Measurements from ENCODE around the gene DHCR7.

Gene DHCR7

DNA sequence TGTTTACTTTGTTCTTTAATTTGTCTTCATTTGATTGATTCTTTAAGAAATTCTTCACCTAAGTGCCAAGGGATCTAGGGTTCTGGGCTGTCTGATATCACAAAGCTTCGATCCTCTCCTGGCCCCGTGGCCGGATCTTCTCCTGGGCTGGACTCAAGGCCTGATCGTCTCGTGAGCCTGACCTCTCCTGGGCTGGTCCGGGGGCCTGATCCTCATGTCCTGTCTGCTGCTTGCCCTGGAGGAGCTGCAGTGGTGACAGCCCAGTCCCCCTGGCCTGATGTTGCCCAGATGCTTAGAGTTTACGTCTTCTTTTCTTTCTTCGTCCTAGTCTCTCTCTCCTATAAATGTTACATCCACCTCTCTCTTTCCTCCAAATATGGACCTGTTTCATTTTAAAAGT, 8.1 kb upstream of the DHCR7 start:
- no peak for DNase-seq

DNA sequence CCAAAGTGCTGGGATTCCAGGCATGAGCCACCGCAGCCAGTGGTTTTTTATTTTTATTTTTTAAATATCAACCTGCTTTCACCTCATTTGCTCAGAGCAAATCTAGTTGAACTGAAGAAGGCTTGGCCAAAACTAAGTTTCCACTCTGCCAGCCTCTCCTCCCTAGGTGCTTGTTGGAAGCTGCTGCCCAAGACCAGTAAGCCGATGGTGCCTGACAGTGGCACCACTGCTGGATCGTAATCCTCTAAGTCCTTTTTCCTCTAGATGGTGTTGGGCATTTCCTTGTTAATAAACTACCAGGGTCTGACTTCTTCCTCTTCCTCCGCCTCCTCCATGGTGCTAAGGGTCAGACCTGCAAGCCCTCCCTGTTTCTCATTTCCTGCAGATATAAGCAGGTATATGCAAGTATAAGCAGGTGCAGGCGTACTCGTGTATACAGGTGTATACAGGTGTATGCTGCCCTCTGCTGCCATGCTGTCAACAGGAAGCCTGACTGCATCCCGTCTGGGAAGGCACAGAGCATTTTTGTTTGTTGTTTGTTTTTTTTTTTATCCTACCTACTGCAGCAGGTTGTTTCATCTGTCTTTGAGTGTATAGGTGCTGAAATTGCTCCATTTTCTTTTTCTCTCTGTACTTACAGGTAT, 6.4 kb upstream of the DHCR7 start:
- DNase-seq, result no peak

DNA sequence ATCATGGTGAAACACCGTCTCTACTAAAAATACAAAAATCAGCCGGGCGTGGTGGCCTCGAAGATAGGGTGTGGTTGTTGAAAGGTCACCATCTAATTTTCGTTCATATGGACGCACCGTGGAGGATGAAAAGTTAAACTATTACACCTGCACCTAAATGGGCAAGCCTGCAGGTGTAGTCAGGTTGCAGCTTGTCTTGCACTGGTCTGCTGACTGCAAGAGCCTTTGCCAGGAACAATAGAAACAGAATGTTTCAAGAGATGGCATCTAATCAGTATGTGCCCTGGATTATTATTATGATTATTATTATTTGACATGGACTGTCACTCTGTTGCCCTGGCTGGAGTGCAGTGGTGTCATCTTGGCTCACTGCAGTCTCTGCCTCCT, 5.7 kb upstream of the DHCR7 start:
- DNase-seq, result no peak

DNA sequence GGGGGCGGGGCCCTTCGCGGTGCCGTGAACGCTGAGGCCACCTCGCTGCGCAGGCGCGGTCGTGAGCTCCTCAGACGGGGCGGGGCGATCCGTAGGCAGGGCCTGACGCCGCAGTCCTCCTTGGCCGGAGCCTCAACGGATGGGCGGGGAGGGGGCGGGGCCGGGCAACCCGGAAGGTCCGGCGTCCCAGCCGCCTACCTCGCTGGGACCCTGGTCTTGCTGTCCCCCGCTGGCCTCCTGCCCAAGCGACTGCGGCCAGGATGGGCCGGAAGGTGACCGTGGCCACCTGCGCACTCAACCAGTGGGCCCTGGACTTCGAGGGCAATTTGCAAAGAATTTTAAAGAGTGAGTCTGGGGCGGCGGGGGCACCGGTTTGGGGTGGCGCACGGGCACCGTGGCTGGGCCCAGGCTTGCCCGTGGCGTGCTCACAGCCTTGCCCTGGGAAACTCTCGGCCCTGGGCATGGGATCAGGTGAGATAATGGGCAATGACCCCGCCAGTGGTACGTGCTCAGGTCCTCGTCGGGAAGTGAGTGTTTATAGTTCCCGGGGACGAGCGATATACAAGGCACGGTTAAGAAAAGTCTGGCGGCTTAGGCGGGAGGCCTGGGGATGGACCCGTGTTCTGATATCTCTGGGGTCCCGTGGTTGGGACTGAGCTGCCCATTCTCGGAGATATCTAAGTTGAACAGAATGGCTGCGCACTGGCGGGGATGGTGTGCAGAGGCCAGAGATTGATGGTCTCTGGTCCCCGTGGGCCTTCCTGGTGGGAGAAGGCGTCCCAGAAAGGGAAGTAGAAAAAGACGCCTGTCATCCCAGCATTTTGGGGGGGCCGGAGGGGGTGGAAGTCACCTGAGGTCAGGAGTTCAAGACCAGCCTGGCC, 5.1 kb upstream of the DHCR7 start, which contains the start of gene NADSYN1:
Gene NADSYN1 (plus strand): TSS at position 167 of the 881 bp plus-strand sequence. CDS start 94 bp downstream, at position 261.
- DNase-seq, result peak; percentile 96

DNA sequence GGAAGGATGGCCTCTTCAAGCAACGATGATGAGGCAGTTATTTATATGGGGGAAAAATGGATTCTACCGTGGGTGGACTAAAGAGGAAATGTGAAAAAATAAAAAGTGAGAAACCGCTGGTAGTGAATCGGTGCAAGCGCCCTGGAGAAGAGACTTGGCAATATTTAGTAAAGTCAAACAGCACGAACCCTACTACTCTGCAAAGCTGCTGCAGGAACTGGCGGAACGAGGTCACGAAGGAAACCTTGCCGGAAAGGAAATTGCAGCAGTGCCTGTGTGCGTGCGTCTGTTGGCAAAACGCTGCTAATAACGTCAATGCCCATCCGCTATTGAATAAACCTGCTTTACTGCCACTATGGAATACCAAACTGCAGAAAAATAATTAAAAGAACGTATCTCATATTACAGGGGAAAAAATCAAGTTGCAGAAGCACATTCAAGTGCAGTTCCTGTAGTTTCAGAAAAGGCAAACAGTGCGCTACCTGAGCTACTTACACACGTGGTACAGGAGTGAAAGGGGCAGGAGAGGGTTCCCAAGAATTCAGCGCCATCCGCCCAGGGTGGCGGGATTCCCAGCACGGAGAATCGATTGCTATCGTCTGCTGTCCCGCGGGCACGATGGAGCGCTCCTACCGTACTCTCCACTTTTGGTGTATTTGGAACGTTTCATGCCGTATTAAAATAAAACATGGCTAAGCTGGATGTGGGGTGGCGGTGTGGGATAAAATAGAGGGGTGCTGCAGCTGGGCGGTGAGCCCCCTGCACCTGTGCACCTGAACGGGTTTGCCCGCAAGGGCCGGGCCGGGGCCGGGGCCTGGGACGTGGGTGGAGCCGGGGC, 4.2 kb upstream of the DHCR7 start:
- DNase-seq, result peak; percentile 39

DNA sequence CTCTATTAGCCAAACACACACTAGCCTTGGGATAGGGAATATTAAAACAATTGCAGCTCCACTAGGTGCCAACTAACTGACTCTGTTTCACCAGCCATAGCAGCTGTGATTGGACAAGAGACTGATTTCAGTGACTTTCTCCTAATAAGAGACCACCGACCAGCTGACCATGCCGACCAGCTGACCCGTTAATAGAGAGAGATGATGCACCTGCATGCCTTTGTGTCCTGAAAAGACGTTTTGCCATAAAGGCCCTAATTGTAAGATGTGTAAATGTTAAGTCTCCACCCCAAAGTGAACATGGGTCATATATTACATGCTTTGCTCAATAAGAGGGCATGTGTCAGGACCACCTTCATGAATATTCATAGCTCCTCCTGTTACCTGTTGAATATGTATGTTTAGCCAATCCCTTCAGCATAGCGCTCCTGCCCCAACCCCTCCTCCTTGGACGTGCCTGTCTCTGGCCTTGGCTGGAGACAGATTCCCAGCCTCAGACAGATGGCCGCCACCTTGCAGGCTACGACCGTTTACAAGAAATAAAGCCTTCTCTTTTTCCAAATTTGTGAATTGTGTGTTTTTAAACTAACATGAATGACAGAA, 3.5 kb upstream of the DHCR7 start:
- no peak for DNase-seq

DNA sequence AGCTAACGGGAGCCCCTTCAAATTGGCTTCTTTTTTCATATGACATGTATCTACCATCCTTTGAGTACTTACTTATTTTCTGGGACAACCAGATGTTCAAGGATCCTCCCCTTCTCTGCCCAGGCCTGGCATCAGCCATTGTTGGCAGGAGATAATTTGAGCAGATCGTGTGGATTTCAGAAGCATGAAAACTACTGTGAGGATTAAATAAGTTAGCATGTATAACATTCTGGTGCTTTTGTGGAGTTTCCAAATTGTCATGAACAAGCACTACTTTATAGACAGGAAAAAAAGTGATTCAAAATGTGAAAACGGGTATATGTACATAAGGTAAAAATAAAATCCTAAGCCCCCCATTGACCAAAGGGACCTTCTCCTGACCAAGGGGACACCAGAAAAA, 2.7 kb upstream of the DHCR7 start:
- no peak for DNase-seq

DNA sequence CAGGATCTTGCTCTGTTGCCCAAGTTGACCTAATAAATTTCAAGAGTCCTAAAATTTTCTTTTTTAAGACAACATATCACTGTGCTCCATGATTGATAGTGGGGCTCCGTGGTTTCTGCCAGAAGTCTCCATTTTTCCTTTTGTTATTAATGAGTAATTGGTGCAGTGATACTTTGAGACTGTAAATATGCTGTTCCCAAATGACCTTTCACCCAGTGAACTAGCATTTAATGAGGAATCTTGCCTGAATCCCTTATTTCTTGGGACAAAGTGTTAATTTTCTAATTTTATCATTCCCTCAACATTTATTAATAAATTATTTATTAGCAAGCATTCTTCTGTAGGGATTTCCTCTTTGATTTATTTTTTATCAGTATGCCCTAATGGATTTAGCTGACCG, 2.3 kb upstream of the DHCR7 start:
- no peak for DNase-seq

DNA sequence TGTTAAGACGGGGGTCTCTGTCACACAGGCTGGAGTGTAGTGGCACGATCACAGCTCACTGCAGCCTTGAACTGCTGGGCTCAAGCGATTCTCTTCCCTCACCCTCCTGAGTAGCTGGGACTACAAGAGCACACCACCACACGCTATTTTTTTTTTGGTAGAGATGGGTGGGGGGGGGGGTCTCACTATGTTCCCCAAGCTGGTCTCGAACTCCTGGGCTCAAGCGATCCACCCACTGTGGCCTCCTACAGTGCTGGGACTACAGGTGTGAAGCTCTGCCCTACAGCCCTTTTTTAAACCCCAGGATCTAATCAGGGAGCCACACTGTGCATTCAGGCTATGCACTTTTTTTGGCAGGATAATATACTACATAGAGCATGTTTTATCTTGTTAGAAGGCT, 1.4 kb upstream of the DHCR7 start:
- DNase-seq, result no peak

DNA sequence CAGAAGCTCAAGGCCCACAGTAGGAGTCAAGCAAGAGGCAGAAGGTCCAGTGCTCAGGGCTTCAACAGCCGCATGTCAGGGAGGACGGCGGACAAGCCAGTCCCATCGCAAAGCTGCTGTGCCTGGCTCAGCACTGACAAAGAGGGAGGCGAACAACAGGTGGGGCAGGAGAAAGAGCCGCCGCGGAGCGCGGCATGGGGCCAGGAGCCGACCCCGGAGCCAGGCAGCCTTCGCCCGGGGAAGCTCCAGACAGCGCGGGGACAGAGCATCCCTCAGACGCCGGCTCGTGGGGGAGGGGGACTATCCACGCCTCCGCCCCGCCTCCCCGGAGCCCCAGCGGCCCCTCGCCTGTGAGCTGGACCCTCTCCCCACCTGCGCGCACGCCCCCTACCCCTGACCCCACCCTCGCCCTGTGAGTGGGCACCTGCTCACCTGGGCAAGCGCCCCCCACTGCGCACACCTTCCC, 369 bp downstream of the DHCR7 start:
- no peak for DNase-seq

DNA sequence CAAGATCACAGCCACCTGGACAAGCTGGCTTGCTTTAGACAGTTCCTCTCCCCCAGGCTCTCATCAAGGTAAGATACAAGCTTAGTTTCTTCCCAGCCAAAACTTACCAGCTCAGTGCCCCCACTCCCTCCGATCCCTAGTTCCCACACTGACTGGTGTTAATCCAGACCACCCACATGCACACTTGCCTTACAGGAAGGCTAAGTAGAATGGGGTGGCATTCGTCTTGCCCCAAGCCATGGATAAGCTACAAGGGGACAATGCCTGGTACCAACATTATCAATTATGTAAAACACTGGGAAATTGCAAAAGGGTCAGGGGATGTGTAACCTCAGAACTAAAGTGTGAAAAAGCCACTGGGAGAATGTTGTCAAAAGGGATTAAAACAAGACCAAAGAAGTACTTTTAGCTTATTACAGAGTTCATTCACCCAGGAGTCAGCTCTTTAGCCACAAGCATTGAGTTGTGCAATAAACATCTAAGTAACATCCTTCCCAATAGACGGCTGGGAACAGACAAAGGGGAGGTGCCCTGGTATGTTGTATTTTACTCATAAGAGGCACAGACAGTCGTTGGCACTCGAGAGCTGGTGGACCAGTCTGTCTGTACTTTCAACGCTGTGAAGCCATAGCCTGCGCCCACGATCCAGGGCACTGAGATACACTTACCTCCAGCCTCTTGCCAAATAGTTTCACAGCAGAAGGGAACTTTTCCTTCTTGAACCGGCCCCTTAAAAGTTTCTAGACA, 1.1 kb downstream of the DHCR7 start:
- no peak for DNase-seq

DNA sequence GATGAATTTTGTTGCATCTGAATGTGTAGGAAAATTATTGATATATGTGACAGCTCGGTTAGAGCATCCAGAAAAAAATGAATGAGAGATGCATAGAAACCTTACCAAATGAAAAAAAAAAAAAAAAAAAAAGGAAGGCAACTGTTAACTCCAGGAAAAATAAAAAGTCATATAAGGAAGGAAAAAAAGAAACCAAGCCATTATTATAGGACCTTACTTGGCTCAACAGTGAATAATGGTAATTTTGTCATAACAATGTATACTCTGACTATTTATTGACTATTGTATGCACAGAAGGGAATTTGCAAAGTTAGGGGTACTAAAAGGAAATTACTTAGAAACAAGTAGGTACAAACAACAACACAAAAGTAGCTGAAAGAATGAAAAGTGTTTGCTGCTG, 2.0 kb downstream of the DHCR7 start:
- DNase-seq, result no peak

DNA sequence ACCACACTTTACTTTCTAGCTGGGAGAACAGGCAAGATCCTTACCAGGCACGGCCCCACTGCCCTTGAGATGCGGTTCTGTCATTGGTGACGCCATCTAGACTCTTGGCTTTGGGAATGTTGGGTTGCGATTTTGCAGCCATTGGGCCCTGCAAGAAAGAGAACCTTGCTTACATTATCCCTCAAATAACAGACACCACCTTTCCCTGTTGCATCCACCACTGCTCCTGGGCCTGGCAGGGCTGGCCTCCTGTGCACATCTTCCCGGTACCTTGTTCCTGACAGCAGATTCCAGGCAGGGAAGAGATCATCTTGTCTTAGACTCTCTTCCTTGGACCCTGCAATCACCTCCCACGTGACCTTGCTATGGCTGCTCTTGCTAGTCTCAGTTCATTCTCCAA, 3.4 kb downstream of the DHCR7 start:
- DNase-seq, result no peak

DNA sequence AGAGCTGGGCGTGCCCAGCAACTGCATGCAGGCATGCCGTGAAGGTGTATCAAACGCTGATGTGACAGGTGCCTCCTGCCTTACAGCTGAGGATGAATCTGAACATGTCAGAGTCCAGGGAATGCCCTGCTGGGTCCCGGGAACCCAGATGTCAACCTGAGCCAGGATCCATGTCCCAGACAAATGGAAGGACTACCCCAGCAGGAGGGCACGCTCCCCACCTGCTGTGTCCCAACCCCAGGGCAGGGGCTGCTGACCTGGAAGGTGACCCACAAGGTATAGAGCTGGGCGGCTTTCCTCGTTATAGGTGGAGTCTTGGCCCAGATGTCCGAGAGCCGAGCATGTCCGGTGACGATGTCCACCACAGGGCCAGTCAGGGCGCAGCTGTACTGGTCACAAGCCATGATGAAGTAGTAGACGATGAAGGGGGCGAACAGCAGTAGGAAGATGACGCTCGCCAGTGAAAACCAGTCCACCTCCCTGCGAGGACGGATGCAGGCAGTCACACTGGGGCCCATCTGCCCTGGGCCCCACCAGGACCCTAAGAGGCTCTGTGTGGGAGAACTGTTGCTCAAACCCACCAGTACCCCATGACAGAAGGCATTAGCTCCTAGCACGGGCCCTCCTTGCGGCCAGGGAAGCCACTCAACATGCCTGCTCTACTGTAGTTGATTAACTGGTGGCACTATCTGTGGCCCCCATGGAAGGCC, 4.3 kb downstream of the DHCR7 start:
- DNase-seq, result peak; percentile 21

DNA sequence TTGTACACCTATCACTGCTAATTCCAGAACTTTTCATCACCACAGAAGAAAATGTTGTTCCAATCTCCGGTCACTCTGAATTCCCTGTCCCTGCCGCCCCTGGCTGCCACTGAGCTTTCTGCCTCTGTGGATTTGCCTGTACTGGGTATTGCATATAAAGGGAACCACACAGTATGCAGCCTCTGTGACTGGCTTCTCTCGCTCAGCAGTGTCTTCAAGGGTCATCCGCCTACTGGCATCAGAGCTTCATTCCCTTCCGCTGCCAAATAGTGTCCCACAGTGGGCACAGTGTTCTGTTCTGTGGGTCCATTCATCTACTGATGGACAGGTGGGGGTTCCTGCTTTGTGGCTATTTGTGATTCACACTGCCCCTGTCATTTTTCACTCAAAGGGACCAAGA, 5.3 kb downstream of the DHCR7 start:
- DNase-seq, result no peak

DNA sequence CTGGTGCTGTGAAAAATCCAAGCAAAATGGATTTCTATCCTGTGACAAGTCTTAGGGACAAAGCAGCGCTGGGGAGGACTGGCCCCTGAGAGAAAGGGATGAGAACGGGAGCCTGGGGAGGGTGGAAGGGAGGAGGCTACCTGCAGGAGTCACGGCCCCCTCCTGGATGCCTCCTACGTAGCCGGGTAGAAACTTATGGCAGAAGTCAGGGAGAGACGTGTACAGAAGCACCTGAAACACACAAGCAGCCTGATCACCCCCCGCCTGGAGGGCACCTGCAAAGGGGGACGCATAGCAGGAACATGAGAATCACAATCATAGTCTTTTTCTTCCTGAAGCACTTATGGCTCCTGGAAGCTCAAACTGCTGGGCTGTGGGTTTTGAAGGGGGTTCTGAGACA, 6.1 kb downstream of the DHCR7 start:
- DNase-seq, result no peak

DNA sequence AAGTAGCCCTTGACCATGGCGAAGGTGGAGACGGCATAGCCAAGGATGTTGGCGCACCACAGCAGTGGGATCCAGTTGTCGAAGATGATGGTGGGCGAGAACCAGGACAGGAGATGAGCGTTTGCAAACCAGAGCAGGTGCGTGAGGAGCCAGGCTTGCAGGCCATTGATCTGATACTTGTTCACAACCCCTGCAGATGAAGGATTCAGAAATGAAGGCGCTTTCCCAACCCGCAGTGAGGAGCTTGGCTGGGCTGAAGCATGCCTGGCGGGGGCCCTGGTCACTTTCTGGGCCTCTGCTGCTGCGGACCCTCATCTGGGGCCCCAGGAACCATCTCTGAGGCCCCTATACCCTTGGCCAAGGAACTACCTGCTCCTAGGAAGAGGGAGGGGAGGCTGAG, 6.9 kb downstream of the DHCR7 start:
- no peak for DNase-seq

DNA sequence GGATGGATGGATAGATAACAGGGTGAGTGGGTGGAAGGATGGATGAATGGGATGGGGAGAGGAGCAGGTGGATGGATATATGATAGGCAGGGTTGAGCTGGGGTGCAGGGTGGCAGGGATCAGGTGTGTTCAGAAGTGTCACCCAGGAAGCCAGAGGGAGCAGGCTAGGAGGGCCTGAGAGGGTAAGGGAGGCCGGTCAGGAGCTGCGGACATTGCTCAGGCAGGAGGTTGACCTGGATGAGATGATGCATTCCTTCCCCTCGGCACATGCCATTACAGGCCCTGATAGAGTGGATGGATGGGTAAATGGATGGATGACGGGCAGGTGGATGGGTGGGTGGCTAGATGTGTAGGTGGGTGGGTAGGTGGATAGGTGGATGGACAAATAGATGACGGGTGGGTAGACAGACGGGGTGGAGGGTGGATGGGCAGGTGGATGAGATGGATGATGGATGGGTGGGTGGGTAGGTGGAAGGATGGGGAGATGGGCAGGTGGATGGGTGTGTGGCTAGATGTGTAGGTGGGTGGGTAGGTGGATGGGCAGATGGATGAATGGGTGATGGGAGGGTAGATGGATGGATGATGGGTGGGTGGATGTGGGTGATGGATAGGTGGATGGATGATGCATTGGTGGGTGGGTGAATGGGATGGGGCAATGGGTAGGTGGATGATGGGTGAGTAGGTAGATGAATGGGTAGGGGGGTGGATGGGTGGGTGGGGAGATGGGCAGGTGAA, 8.0 kb downstream of the DHCR7 start:
- no peak for DNase-seq

DNA sequence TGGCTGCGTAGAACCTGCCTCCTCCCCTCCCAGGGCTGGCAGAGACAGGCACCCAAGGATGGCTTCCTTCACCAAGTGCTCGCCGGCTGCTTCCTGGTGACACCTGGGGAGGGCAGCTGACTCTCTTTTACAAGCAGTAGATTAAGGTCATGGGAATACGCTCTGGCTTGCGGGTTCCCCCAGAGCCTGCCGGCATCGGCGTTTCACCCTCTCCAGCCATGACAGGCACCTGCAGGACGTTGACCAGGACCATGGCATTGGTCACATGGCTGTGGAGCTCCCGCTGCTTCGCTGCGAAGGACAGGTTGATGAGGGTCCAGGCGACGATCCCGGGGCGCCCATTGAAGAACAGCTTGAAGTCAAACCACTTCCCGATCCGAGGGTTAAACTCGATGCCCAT, 9.5 kb downstream of the DHCR7 start:
- no peak for DNase-seq

DNA sequence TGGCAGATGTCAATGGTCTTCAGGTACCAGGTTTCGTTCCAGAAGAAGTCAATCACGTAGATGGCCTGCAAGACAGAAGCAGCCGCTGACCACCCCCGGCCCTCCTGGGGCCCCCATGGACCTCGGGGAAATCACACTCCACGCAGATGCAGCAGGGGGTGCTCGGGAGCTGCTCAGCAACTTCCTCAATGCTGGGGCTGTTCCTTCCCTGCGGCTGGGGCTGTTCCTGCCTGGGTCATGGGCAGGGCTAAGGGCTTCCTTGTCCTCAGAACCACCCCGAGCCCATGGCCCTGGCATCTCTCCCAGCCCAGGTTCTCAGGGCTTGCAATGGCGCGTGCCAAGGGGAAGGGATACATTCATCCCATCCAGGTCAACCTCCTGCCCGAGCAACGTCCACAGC, 10.3 kb downstream of the DHCR7 start:
- DNase-seq, result no peak

DNA sequence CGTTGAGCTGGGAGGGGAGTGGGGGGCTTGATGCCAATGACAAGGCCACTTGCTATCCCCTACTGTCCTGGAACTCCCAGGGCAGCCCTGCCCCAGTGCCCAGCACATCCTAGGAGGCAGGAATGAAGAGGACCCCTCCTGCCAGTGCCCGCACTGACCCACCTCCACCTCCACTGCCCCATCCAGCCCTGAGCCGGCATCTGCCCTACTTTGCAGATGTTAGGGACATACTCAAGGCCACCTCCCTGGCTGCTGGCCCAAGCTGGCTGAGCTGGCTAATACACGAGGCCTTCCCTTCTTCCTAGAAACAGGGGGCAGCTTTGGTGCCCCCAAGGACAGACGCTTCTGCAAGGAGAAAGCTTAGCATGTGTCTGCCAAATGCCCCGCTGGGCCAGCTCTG, 10.8 kb downstream of the DHCR7 start:
- no peak for DNase-seq
